ENCODE data around the gene HOXC5.

GRCh38 chr12:53990311-53991076 lies 42.4 kb upstream of the HOXC5 start:
- TF ChIP-seq CTCF (conservative IDR thresholded peaks at IDR 0.05), result no peak
- no peak for TF ChIP-seq EZH2 (IDR thresholded peaks at IDR 0.05; ENCODE audit: low read depth)
